Activated naive CD8-positive, alpha-beta T cell (primary cell): ENCODE results near the gene C11orf91.
"Not testable (repeated sequence)": the region's sequence is repeated elsewhere in the genome, so short reads cannot be mapped to it uniquely, and the experiment has no call there.

ENCODE experiments used
- H3K27ac Mint-ChIP-seq: one replicate; pipeline ENCODE4 v1.8.0; 2021; ENCODE audit warnings: mixed read lengths
- H3K27me3 Mint-ChIP-seq: one replicate; pipeline ENCODE4 v1.8.0; 2021; ENCODE audit warnings: mixed read lengths
- H3K36me3 Mint-ChIP-seq: one replicate; pipeline ENCODE4 v1.8.0; 2021; ENCODE audit warnings: mixed read lengths
- H3K4me1 Mint-ChIP-seq: one replicate; pipeline ENCODE4 v1.8.0; 2021; ENCODE audit warnings: low read depth, mixed read lengths
- H3K4me3 Mint-ChIP-seq: one replicate; pipeline ENCODE4 v1.8.0; 2021; ENCODE audit warnings: mild to moderate bottlenecking, mixed read lengths
- H3K9me3 Mint-ChIP-seq: one replicate; pipeline ENCODE4 v1.8.0; 2021; ENCODE audit warnings: low read depth, mixed read lengths

C11orf91 gene

GRCh38 chr11:33694346-33695050 is 6.1 kb downstream of the C11orf91 start:
- no peak overlapping the region for H3K27ac Mint-ChIP-seq
- H3K27me3 Mint-ChIP-seq = peaks cover 2% of the 10 kb centered on the region
- peaks cover 6% of the 10 kb centered on the region for H3K4me1 Mint-ChIP-seq
- H3K9me3 Mint-ChIP-seq = no peaks in the 10 kb centered on the region
- no peak overlapping the region for H3K4me3 Mint-ChIP-seq
- no peaks in the 10 kb centered on the region for H3K36me3 Mint-ChIP-seq

- H3K4me1 Mint-ChIP-seq = peaks cover 6% of the 10 kb centered on the region
- H3K36me3 Mint-ChIP-seq = no peaks in the 10 kb centered on the region
- no peak overlapping the region for H3K4me3 Mint-ChIP-seq
- no peaks in the 10 kb centered on the region for H3K9me3 Mint-ChIP-seq
- H3K27me3 Mint-ChIP-seq = peaks cover 4% of the 10 kb centered on the region
- no peak overlapping the region for H3K27ac Mint-ChIP-seq
Measured at GRCh38 chr11:33692541-33692940, 8.1 kb downstream of the C11orf91 start.

GRCh38 chr11:33692013-33692504 is 8.6 kb downstream of the C11orf91 start:
- Mint-ChIP-seq H3K27ac (no peak overlapping the region), H3K4me1 (peaks cover 6% of the 10 kb centered on the region), H3K36me3 (no peaks in the 10 kb centered on the region), H3K4me3 (no peak overlapping the region), H3K9me3 (no peaks in the 10 kb centered on the region), H3K27me3 (peaks cover 4% of the 10 kb centered on the region)

- no peak overlapping the region for H3K27ac Mint-ChIP-seq
- H3K9me3 Mint-ChIP-seq = no peaks in the 10 kb centered on the region
- H3K27me3 Mint-ChIP-seq = peaks cover 4% of the 10 kb centered on the region
- peaks cover under 1% of the 10 kb centered on the region for H3K4me1 Mint-ChIP-seq
- H3K36me3 Mint-ChIP-seq = no peaks in the 10 kb centered on the region
- no peak overlapping the region for H3K4me3 Mint-ChIP-seq
Measured at GRCh38 chr11:33691066-33691864, 9.4 kb downstream of the C11orf91 start.

GRCh38 chr11:33690290-33691065 is 10.1 kb downstream of the C11orf91 start:
- H3K4me3 Mint-ChIP-seq = no peak overlapping the region
- H3K9me3 Mint-ChIP-seq = no peaks in the 10 kb centered on the region
- no peak overlapping the region for H3K27ac Mint-ChIP-seq
- H3K36me3 Mint-ChIP-seq = no peaks in the 10 kb centered on the region
- no peaks in the 10 kb centered on the region for H3K4me1 Mint-ChIP-seq
- H3K27me3 Mint-ChIP-seq = peaks cover 4% of the 10 kb centered on the region

- Mint-ChIP-seq H3K27ac (no peak overlapping the region), H3K4me1 (no peaks in the 10 kb centered on the region), H3K36me3 (no peaks in the 10 kb centered on the region), H3K27me3 (peaks cover 4% of the 10 kb centered on the region), H3K9me3 (no peaks in the 10 kb centered on the region), H3K4me3 (no peak overlapping the region)
Measured at GRCh38 chr11:33689501-33689900, 11.1 kb downstream of the C11orf91 start.

GRCh38 chr11:33689085-33689484 is 11.5 kb downstream of the C11orf91 start:
- H3K4me3 Mint-ChIP-seq = no peak overlapping the region
- H3K36me3 Mint-ChIP-seq = no peaks in the 10 kb centered on the region
- H3K27ac Mint-ChIP-seq = no peak overlapping the region
- H3K4me1 Mint-ChIP-seq = no peaks in the 10 kb centered on the region
- no peaks in the 10 kb centered on the region for H3K9me3 Mint-ChIP-seq
- H3K27me3 Mint-ChIP-seq = peaks cover 8% of the 10 kb centered on the region

- no peaks in the 10 kb centered on the region for H3K9me3 Mint-ChIP-seq
- H3K27me3 Mint-ChIP-seq = peaks cover 11% of the 10 kb centered on the region
- no peaks in the 10 kb centered on the region for H3K36me3 Mint-ChIP-seq
- no peaks in the 10 kb centered on the region for H3K4me1 Mint-ChIP-seq
- no peak overlapping the region for H3K27ac Mint-ChIP-seq
- H3K4me3 Mint-ChIP-seq = no peak overlapping the region
Measured at GRCh38 chr11:33687733-33688479, 12.7 kb downstream of the C11orf91 start.

GRCh38 chr11:33685082-33685481 is 15.5 kb downstream of the C11orf91 start:
- no peak overlapping the region for H3K27ac Mint-ChIP-seq
- H3K4me3 Mint-ChIP-seq = no peak overlapping the region
- no peaks in the 10 kb centered on the region for H3K9me3 Mint-ChIP-seq
- H3K36me3 Mint-ChIP-seq = no peaks in the 10 kb centered on the region
- H3K27me3 Mint-ChIP-seq = peaks cover 15% of the 10 kb centered on the region
- H3K4me1 Mint-ChIP-seq = no peaks in the 10 kb centered on the region

- no peak overlapping the region for H3K4me3 Mint-ChIP-seq
- no peaks in the 10 kb centered on the region for H3K36me3 Mint-ChIP-seq
- H3K27ac Mint-ChIP-seq = no peak overlapping the region
- no peaks in the 10 kb centered on the region for H3K4me1 Mint-ChIP-seq
- H3K9me3 Mint-ChIP-seq = no peaks in the 10 kb centered on the region
- peaks cover 17% of the 10 kb centered on the region for H3K27me3 Mint-ChIP-seq
Measured at GRCh38 chr11:33684003-33684706, 16.5 kb downstream of the C11orf91 start.

- Mint-ChIP-seq H3K36me3 (no peaks in the 10 kb centered on the region), H3K9me3 (peaks cover 2% of the 10 kb centered on the region), H3K4me3 (no peak overlapping the region), H3K27ac (no peak overlapping the region), H3K4me1 (no peaks in the 10 kb centered on the region), H3K27me3 (peaks cover 19% of the 10 kb centered on the region)
Measured at GRCh38 chr11:33682446-33682845, 18.2 kb downstream of the C11orf91 start.

GRCh38 chr11:33682019-33682418 is 18.6 kb downstream of the C11orf91 start:
- Mint-ChIP-seq H3K4me3 (no peak overlapping the region), H3K27ac (no peak overlapping the region), H3K4me1 (no peaks in the 10 kb centered on the region), H3K27me3 (peaks cover 19% of the 10 kb centered on the region), H3K36me3 (no peaks in the 10 kb centered on the region), H3K9me3 (peaks cover 6% of the 10 kb centered on the region)

- H3K4me1 Mint-ChIP-seq, H3K9me3 Mint-ChIP-seq, H3K4me3 Mint-ChIP-seq, H3K27ac Mint-ChIP-seq, H3K36me3 Mint-ChIP-seq: not testable (repeated sequence)
- H3K27me3 Mint-ChIP-seq = peaks cover 13% of the 10 kb centered on the region
Measured at GRCh38 chr11:33678616-33679015, 22.0 kb downstream of the C11orf91 start.
